HG03103 (cell line): ENCODE measurements around the gene SAP25.

Experiments used
- ATAC-seq: cut with Tn5 transposase; IDR thresholded peaks from one replicate; pipeline ENCODE4 v1.9.1; 2021; ENCODE audit warnings: low read depth; ENCODE audit not compliant: unreplicated experiment

Gene SAP25

DNA sequence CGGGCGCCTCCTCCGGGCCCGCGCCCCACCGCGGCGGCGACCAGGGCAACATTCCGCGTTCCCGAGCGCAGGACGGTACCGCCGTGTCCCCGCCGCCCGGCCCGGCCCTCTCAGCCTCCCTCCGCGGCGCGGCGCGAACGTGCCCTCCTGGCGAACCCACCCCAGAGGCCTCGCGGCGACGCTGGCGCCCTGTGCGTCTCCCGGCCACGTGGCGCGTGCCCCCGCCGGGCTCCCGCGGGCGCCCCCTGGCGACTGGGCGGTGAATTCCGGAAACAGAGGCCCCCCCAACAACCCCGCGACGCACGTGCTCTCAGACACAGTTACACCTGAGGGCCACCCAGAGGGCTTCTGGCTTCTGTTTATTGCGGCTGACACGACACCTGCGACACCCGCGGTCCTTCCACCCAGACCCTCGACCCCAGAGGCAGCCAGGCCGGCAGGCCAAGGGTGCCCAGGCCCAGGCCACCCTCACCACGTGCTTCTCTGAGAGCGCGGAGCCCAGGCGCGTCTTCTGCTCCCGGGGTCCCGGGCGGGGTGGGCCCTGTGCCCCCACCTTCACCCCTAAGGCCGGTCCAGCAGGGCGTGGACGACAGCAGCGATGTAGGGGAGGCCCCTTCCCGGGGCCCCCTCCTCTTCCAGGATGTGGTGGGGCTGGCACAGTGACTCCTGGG is at the start of gene SAP25:
TSS of gene SAP25 (minus strand) at position 210 of the 671 bp plus-strand sequence. CDS start at position 52, 158 bp downstream.
- ATAC-seq, result no peak

DNA sequence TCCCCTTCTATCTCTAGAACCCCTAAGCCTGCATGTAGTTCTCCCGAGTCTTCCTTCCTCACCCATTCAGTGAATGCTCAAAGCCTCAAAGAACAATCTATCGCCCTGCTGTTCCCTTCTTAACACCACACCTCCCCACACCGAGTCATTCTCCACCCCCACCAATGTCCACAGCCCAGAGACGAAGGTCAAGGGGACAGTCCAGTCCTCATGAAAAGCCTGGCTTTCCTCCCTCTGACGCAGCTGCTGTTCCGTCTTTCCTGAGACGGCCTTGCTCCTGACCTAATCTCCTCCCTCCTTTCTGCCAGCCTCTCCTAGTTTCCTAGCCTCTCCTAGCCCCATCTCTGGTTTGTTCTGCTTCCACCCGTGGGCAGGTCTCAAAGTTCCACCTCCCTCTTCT is 47.9 kb upstream of the SAP25 start:
- ATAC-seq, result no peak

DNA sequence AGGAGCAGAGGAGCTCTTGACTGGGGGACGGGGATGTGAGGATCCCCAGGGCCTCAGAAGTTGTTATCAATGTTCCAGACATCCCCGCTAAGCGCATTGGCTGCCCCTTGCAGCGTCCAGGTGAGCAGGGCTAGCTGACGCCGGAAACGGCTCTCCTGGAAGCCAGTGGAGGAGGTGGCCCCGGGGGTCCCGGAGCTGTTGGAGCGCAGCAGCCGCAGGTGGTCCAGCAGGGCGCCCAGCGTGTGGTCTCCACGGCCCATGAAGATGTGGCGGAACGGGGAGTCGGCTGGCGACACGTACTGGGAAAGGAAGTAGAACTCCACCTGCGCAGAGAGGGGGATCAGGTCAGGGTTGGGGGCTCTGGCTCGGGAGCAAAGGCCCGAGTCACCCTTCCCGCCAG is 47.1 kb upstream of the SAP25 start:
- no peak for ATAC-seq

DNA sequence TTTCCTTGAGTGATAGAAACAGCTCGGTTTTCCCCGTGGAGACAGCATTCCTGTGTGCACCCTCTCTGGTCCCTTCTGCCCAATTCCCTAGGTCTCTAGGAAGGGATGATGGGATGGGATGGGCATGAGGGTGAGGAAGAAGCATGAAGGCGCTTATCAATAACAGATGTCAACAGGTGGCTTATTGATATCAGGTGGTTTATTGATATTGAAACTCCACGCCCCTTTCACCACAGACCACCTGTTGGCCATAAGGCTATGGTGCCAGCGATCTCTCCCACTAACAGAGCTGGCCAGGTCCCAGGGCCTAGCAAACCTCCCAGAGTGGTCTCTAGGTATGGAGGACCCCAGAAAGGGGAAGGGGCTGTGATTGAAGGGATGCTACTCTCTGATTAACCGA is 46.5 kb upstream of the SAP25 start:
- ATAC-seq, result no peak

DNA sequence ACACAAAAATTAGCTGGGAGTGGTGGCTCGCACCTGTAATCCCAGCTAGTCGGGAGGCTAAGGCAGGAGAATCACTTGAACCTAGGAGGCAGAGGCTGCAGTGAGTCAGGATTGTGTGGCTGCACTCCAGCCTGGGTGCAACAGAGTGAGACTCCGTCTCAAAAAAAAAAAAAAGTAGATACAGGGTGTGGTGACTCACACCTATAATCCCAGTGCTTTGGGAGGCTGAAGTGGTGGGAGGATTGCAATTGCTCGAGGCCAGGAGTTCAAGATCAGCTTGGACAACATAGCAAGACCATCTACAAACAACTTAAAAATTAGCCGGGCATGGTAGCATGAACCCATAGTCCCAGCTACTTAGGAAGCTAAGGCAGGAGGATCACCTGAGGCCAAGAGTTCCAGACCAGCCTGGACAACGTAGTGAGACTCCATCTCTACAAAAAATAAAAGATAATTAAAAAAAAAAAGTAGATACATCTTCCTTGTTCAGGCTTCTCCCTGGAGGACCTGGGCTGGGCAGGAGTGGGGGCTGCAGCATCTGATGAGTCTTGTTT is 40.7 kb upstream of the SAP25 start:
- ATAC-seq, result no peak

DNA sequence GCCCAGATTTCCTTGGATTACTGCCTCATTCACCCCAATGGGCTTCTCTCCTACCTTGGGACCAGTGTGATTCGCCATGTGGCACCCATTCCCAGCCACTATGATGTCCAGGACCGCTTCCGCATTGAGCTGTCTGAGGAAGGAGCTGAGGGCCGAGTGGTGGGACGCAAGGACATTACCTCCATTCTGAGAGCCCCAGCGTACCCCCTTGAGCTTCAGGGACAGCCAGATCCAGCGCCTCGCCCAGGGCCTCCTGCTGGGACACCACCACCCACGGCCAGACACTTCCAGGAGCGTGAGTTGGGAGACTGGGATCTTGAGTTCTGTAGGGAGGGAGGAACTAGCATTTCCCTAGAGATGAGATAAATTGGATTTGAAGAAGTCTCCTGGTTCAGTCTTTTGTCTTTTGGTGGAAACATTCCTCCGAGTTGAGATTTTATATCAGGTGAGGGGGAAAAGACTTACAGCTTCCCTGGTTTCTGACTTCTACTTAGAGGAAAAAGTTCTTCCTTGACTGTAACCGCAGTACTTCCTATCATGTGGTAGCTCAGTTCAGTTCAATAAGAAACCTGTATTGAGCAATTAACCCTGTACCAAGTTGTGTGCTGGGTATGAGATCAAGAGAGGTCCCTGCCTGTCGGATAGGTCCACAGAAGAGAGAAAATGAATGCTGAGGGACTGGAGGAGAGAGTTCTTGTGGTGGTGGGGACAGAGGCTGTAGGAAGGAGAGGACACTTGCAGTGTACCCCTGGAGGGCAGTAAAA is 39.9 kb upstream of the SAP25 start:
- no peak for ATAC-seq

DNA sequence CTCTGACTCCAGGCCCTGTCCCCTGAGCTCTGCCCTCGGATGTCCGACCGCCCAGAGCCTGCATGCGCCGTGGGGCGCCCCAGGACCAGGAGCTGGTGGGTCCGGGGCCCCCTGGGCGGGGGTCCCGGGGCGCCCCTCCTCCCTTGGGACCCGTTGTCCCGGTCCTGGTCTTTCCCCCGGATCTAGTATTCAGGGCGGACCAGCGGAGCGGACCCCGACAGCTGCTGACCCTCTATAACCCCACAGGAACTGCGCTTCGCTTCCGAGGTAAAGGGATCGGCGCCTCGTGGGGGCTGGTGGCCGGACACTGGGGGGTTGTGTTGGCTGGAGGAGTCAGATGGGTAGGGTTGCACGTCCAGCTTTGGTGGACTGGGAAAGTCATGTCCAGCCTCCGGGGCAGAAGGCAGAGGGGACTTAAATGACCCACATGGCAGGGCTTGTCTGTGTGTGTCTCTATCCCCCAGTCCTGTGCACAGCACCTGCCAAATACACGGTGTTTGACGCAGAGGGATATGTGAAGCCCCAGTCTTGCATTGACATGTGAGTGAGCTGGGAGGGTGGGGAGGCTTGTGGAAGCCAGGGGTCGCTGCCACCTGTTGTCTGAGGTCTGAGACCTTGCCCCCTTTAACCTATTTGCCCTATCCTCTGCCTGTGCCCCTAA is 39.2 kb upstream of the SAP25 start:
- no peak for ATAC-seq

DNA sequence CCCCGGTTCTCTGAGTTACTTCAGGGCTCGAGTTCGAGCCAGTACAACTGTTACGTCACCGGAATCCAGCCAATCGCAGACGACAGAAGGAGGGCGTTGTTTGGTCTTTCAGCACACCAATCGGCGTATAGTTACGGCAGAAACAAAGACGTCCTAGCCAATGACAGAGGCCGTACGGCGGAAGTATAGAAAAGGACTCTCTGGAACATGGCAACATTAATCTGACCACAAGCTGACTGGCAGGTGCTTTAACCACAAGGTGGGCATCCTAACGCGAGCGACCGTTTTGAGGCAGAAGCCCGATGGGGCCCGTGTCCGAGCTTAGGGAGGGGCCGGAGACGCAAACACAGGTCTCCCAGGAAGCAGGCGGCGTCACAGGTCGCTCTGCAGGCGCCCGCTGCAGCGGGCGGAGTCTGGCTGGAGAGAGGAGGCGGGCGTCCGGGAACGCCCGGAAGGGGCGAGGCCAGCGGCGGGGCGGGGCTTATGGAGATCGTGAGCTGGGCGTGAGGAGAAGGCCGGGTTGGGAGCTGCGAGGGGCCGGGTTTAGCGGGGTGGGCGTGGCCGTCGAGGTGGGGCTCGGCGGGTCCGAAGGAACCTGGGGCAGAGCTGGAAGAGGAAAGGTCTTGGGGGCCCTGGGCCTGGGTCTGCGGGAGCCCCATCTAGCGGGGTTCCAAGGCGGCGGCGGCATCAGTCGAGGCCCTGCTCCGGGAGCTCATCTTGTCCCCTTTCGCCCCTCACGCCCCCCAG is 38.5 kb upstream of the SAP25 start, which contains the start of gene MOSPD3:
TSS of gene MOSPD3 (plus strand) at position 558 of the 747 bp plus-strand sequence. CDS start 252 bp downstream, outside the sequence.
- peak; percentile 82 for ATAC-seq

DNA sequence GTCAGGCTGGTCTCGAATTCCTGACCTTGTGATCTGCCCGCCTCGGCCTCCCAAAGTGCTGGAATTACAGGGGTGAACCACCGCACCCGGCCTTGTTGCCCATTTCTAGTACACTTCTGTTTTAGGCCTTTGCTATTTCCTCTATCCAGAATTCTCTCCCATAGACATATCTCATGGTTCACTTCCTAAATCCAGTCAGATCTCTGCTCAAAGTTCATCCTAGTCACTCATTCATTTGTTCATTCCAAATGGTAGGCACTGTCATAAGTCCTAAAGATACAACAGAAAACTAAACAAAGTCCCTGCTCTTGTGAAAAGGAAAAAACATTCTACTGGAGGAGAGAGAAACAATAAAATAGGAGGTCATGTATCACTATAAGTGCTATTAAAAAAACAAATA is 36.3 kb upstream of the SAP25 start:
- no peak for ATAC-seq

DNA sequence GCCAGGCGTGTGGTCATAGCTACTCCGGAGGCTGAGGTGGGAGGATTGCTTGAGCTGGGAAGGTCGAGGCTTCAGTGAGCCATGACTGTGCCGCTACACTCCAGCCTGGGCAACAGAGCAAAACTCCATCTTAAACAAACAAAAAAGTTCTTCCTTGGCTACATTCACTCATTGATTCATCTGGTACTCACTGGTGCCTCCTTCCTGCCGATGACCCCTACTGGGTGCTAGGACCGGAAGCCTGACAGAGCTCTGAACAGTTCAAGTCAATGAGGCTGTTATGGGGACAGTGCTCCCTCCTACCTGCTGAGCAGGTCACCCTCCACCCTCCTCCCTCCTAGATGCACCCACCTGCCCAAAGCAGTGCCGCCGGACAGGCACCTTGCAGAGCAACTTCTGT is 33.4 kb upstream of the SAP25 start:
- no peak for ATAC-seq

DNA sequence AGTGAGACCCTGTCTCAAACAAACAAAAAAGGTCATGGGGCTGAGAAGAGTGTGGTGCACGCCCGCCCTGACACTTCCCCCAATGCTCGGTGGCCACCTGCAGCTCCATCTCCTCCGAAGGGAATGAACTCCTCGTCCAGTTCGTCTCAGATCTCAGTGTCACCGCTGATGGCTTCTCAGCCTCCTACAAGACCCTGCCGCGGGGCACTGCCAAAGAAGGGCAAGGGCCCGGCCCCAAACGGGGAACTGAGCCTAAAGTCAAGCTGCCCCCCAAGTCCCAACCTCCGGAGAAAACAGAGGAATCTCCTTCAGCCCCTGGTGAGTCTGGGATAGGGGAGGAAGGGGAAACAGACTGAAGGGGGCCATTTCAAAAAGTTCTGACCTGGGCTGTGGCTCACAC is 32.6 kb upstream of the SAP25 start:
- no peak for ATAC-seq

DNA sequence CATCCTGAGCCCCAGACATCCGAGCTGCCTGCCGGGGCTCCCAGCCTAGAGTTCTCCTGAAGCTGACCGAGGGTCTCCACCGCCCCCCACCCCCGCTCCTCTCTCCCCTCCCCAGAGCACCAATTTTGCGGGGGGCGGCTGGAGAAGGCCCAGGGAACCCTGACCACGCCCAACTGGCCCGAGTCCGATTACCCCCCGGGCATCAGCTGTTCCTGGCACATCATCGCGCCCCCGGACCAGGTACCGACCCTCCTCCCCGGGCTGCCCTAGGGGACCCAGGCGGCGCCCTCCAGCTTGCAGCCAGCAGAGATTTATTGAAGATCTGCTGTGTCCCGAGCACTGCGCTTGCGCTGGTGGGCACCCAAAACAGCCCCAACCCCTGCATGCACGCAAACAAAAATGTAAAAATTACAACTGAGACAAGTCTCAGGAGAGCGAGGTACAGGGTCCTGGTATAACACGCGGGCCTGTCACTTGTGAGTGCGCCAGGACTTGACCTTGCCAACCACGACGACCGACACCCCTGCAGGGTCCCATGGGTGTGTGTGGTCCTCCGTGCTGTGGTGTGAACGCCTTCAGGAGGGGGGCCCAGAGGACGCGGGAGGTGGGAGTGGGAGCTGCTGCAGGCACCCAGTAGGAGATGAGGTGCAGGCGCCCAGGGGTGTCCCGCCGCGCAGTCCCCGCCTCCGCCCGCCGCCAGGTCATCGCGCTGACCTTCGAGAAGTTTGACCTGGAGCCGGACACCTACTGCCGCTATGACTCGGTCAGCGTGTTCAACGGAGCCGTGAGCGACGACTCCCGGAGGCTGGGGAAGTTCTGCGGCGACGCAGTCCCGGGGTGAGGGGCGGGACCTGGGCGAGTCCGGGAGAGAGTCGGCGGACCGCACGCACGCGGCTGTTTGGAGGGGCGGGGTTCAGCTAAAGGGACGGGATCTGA is 31.5 kb upstream of the SAP25 start:
- ATAC-seq, result no peak

DNA sequence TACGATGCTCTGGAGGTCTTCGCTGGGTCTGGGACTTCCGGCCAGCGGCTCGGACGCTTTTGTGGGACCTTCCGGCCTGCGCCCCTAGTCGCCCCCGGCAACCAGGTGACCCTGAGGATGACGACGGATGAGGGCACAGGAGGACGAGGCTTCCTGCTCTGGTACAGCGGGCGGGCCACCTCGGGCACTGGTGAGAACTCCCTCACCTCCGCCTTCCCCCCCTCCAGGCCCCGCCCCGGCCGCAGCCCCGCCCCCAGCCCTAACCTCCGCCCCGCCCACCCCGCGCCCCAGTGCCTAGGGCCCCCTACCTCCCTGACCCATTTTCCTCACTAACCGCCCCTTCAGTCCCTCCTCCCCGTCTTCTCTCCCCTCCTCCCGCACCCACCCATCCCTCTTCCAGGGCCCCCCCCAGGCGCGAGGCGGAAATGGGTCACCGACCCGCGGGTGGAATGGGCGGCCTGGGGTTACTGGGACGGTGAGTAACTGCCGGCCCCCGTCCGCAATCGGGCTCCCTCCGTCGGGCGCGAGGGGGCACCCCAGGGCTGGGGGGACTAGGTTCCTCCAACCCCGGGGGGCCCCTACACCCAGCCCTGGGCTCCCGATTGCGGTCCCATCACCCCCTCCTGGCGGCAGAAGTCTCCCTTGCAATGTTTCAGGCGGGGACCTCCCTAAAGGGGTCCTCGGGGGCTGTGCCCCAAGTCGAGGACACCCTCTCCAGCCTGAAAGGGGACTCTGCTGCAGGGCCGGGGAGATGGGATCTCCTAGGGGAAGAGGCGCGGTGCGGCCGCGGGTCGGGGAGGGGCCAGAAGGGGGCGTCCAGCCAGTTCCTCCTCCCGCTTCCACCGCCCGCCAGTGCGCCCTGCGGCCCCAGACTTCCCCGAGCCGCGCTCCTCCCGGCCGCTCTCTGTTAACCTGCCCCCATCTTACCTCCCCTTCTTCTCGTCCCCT is 30.6 kb upstream of the SAP25 start:
- ATAC-seq, result no peak

DNA sequence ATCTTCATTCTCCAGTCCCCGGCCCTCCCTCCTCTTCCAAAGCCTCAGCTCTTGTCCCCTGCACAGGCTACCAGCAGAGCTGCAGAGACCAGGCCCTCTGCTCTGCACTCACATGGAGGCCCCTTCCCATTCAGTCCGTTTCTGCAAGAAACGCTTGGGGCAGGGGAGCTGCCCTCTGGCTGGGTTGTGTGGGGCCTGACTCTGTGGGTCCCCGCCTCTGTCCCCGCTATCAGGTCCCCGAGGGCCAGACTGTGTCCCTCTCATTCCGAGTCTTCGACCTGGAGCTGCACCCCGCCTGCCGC is 30.0 kb upstream of the SAP25 start:
- ATAC-seq, result no peak

DNA sequence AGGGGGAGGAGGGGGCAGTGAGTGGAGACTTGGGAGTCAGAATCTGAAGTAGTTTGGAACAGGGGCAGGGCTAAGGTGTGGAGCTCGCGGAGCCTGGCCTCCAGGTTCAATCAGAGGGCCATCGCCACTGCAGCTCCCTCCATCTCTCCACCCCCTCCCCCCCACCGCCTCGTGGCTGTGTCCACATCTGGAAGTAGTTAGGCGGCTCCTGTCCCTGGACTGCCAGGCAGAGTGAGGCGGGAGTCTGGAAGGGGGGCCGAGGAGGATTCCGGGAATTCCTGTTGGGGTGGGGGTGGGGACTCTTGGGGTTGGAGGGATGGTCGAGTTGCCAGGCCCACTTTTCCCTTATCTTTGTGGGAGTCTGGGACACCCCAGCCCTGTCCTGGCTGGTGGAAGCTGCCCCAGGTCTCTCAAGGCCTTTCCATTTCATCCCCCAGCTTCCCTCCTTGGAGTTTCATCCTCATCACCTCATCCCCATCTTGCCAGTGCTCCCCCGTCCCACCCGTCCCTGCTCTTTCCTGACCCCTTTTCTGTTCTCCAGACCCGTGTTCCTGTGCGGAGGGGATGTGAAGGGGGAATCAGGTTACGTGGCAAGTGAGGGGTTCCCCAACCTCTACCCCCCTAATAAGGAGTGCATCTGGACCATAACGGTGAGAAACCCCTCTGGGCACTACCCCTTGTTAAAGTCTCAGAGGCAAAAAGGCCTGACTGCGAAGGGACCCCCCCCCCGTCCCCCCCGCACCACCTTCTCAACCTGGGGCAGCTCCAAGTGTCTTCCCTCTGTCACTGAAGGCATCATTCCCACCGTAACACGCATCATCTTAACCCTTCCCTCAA is 29.4 kb upstream of the SAP25 start:
- no peak for ATAC-seq

DNA sequence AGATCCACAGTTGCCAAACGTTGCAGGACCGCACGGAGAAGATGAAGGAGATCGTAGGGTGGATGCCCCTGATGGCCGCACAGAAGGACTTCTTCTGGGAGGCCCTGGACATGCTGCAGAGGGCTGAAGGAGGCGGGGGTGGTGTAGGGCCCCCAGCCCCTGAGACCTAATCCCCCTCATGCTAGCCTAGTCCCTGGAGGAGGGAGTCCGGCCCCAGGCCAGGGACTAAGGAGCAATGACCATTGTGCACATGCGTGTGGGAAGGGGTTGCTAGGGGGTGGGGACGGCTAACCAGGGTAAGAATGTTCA is 27.0 kb upstream of the SAP25 start:
- no peak for ATAC-seq

DNA sequence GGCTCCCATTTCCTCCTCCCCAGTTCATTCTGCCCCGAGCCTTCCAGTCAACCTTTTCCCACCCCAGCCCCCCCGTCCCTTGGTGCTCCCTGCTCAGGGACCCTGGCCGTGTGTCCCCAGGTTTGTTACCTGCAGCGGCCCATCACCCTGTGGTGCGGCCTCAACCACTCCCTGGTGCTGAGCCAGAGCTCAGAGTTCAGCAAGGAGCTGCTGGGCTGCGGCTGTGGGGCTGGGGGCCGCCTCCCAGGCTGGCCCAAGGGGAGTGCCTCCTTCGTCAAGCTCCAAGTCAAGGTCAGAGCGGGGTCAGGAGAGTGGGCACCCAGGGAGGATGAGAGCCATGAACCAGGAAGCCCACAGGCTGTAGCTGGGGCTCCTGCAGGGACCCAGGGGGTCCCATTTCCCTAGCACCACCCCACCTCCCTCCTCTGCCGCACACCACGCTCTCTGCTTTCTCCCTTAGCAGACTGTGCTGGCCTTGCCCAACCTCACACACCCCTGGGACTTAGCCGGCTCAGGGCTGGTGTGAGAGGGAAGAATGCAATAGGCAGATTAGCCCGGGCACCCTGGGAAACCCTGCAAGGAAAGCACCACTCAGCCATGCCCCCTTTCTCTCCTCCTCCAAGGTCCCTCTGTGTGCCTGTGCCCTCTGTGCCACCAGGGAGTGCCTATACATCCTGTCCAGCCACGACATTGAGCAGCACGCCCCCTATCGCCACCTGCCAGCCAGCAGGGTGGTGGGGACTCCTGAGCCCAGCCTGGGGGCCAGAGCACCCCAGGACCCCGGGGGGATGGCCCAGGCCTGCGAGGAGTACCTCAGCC is 26.4 kb upstream of the SAP25 start:
- ATAC-seq, result no peak
